BLaER1 treated with 17β-estradiol and CSF1 and Interleukin-3, amounts not matched to agents 10 nM and 100 nM (cell line): Measurements from ENCODE around the gene RGS2.
A peak's percentile ranks its signal among the peaks of the same experiment; 100 is the strongest.

ENCODE experiments used
- H3K27ac ChIP-seq, 11 experiments: shearing (Covaris generic); formaldehyde crosslinking; 2 replicates each; pipeline ENCODE4 v1.8.1; 2022
- H3K27me3 ChIP-seq, 11 experiments: shearing (Covaris generic); formaldehyde crosslinking; 2 replicates each; pipeline ENCODE4 v1.8.1; 2022
- H3K36me3 ChIP-seq, 11 experiments: shearing (Covaris generic); formaldehyde crosslinking; 2 replicates each; pipeline ENCODE4 v1.8.1; 2022
- H3K4me1 ChIP-seq, 10 experiments: shearing (Covaris generic); formaldehyde crosslinking; 2 replicates each; pipeline ENCODE4 v1.8.1; 2022
- H3K4me2 ChIP-seq, 11 experiments: shearing (Covaris generic); formaldehyde crosslinking; 2 replicates each; pipeline ENCODE4 v1.8.1; 2022
- H3K4me3 ChIP-seq, 10 experiments: shearing (Covaris generic); formaldehyde crosslinking; 2 replicates each; pipeline ENCODE4 v1.8.1; 2022
- H3K9ac ChIP-seq, 11 experiments: shearing (Covaris generic); formaldehyde crosslinking; 2 replicates each; pipeline ENCODE4 v1.8.1; 2022
- H3K9me3 ChIP-seq, 11 experiments: shearing (Covaris generic); formaldehyde crosslinking; replicated peaks in 1 of 11; 2 replicates each; pipeline ENCODE4 v1.8.1; 2022
- H4K20me1 ChIP-seq, 11 experiments: shearing (Covaris generic); formaldehyde crosslinking; 2 replicates each; pipeline ENCODE4 v1.8.1; 2022
- Cebpa-rat ChIP-seq, 11 experiments: shearing (Covaris generic); IDR thresholded peaks; 2 replicates each; pipeline ENCODE4 v1.8.1; 2022

Gene RGS2

DNA sequence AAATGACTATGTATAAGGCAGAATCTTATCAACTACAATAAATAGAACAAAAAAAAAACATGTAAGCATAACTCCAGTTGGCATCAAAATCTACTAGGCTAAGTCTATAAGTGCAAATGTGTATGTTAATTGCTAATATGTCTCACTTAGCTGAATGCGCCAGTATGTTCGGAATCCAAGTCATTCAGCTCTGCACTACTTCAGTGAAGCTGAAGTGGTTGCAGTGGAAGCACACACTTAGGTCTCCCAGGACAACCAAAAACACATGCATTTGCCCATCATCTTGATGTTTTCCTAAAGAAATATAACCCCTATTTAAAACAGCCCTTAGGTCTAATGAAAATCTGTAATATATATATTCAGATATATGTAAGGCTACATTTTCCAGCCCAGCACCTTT is 41.0 kb upstream of the RGS2 start:
- Histone ChIP-seq H3K27ac (no peak overlapping the region), H3K4me1 (peaks cover 0 to 26% (median 0%) of the 10 kb centered on the region in 10 experiments; a peak in 4 of 20 replicates), H3K27me3 (no peaks in the 10 kb centered on the region), H3K36me3 (no peaks in the 10 kb centered on the region), H4K20me1 (no peaks in the 10 kb centered on the region), H3K9me3 (no peaks in the 10 kb centered on the region), H3K9ac (no peak overlapping the region), H3K4me2 (no peak overlapping the region), H3K4me3 (no peak overlapping the region)
- no peak for TF ChIP-seq Cebpa-rat (IDR thresholded peaks at IDR 0.05)

DNA sequence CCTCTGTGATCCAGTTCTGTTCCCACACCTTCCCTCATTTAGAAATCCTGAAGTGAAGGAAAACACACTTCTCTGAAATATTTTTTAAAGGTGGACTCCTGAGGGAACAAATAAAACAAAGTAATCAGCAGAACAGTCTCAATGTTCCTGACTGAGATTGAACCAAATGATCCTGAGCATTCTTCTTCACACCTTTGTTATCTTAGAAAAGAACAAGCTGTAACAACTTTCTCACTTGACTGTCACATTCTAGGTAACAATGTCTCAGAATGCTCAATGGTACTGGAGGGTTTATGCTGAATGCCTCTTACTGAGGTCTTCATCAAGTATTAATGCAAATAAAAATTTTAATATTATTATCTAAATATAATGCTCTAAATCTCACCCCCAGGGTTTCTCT is 40.4 kb upstream of the RGS2 start:
- Histone ChIP-seq H3K4me1 (peaks cover 0 to 19% (median 0%) of the 10 kb centered on the region in 10 experiments; a peak in 4 of 20 replicates), H3K27me3 (no peaks in the 10 kb centered on the region), H3K9ac (no peak overlapping the region), H3K4me2 (no peak overlapping the region), H4K20me1 (no peaks in the 10 kb centered on the region), H3K27ac (no peak overlapping the region), H3K9me3 (no peaks in the 10 kb centered on the region), H3K36me3 (no peaks in the 10 kb centered on the region), H3K4me3 (no peak overlapping the region)
- TF ChIP-seq Cebpa-rat (IDR thresholded peaks at IDR 0.05): no peak

DNA sequence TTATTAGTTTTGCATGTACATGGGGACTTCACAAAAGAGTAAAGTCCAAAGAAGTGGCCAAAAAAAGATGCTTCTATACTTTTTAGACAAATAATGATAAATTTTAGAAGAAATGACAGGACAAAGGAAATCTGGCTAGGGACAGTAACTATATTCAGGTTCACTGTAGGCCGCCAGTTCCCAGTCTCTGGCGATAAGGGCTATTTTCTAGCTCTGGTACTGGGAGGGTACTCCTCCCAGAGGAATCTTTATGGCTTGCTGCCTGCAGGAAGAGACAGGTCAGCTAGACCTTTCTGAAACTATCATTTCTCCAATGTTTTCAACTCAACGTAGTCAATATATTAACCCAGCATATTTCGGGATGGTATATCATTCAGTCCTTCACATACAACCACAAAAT is 37.5 kb upstream of the RGS2 start:
- TF ChIP-seq Cebpa-rat (IDR thresholded peaks at IDR 0.05): no peak
- Histone ChIP-seq H3K27me3 (no peaks in the 10 kb centered on the region), H3K27ac (no peak overlapping the region), H3K9ac (no peak overlapping the region), H3K4me3 (no peak overlapping the region), H3K4me2 (no peak overlapping the region), H3K9me3 (no peaks in the 10 kb centered on the region), H3K4me1 (0 out of 20 replicates have a peak, but pooled peaks cover 0 to 1% (median 0%) of the 10 kb centered on the region in 10 experiments), H3K36me3 (no peaks in the 10 kb centered on the region), H4K20me1 (no peaks in the 10 kb centered on the region)

DNA sequence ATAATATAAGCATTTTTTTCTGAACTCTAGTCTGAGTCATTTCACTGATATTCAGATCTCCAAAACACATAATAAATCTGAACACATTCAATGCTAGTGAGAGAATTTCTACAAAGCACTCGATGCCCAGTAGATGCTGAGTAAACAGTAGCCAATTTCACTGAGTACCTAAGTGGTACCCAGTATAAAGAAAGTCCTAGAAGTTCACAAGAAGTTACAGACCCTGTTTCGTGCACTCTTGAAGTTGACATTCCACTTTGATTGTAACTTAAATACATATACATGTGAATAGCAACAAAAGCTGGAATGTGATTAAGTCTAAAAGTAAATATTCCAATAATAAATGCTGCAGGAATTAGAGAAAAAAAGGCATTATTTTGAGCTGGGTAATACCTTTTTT is 33.2 kb upstream of the RGS2 start:
- no peak overlapping the region for H3K4me3 ChIP-seq
- TF ChIP-seq Cebpa-rat (IDR thresholded peaks at IDR 0.05): no peak
- no peaks in the 10 kb centered on the region for H3K36me3 ChIP-seq
- no peak overlapping the region for H3K9ac ChIP-seq
- H3K27ac ChIP-seq: no peak overlapping the region
- H4K20me1 ChIP-seq: no peaks in the 10 kb centered on the region
- H3K27me3 ChIP-seq: no peaks in the 10 kb centered on the region
- no peaks in the 10 kb centered on the region for H3K4me1 ChIP-seq
- H3K4me2 ChIP-seq: no peak overlapping the region
- peaks cover 0 to 5% (median 0%) of the 10 kb centered on the region in 11 experiments; a peak in 2 of 22 replicates for H3K9me3 ChIP-seq

DNA sequence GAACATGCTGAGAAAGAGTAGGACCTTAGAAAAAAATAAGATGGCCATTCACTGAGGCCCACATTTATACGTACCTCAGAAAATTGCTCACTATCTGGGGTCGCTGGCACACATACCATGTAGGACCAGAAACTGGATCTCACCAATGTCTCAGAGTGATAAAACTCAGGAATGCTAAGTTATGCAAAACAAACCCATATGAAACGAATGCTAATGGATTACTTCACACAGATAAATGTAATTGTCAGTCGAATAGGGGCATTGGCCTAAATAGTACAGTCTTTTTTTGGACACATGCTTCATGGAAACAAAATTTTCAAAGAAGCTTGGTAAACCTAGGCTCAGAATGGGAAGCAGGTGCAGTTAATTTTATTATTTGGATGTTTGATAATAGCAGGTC is 32.6 kb upstream of the RGS2 start:
- H4K20me1 ChIP-seq: no peaks in the 10 kb centered on the region
- TF ChIP-seq Cebpa-rat (IDR thresholded peaks at IDR 0.05): no peak

DNA sequence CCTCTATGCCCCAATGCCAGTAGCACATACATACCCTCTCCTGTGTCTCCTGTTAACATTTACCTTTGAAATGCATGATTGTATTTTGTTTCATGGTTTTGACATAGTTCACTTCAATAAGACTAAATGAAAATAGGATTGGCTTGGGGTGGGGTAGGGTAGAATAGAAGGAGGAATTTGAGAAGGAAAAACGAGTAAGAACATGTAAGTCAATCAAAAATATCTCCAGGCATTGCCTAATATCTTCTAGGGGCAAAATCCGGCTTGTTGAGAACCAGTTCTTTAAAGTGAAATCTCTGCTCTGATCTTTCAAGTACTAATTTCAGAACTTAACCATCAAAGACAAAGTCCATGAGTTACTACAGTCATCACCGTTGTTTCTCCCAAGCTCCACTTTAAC is 31.8 kb upstream of the RGS2 start:
- Histone ChIP-seq H3K27ac (no peak overlapping the region), H3K9me3 (peaks cover 0 to 5% (median 0%) of the 10 kb centered on the region in 11 experiments; a peak in 2 of 22 replicates), H4K20me1 (no peaks in the 10 kb centered on the region), H3K4me2 (no peak overlapping the region), H3K4me3 (no peak overlapping the region), H3K4me1 (no peaks in the 10 kb centered on the region), H3K27me3 (no peaks in the 10 kb centered on the region), H3K36me3 (no peaks in the 10 kb centered on the region), H3K9ac (no peak overlapping the region)
- no peak for TF ChIP-seq Cebpa-rat (IDR thresholded peaks at IDR 0.05)

More for the DNA sequence above, 32.6 kb upstream of the RGS2 start:
- Histone ChIP-seq H3K27ac (no peak overlapping the region), H3K9me3 (peaks cover 0 to 5% (median 0%) of the 10 kb centered on the region in 11 experiments; a peak in 2 of 22 replicates), H3K4me2 (no peak overlapping the region), H3K27me3 (no peaks in the 10 kb centered on the region), H3K36me3 (no peaks in the 10 kb centered on the region), H3K4me1 (no peaks in the 10 kb centered on the region), H3K9ac (no peak overlapping the region), H3K4me3 (no peak overlapping the region)

DNA sequence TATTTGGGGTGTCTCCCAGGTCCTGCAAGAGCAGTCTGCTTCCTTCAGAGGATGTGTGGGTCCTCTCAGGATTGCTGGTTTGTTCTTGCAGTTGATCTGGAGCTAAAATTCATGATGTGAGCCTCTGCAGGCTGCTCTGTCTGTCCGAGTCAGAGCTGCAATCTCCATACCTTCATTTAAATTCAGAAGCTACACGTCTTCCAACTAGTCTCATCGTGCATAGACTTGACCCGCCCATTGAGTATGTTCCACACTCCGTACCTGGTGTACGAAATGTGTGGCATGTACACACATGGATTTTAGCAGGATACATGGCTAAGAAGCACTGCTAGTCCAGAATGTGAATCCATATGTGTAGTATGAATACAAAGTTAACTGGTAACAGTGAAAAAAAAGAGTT is 25.0 kb upstream of the RGS2 start:
- peaks cover 0 to 5% (median 0%) of the 10 kb centered on the region in 11 experiments; a peak in 2 of 22 replicates for H3K9me3 ChIP-seq
- no peak overlapping the region for H3K27ac ChIP-seq
- TF ChIP-seq Cebpa-rat (IDR thresholded peaks at IDR 0.05): no peak

DNA sequence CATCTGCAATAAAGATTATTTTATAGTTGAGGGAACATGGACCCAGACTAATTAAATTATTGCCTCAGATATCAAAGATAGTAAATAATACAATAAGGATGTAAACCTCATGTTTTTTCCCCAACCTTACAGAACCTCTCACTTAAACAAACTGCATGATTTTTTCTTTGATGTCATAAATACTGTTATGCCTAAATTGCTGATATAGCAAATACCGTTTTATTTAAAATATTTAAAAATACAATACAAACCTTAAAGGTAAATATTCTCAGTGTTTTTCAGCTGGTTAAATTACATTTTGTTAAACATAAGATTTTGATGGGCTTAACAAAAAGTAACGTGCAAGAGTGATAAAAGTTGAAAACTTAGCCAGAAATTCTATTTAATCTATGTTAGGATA is 24.4 kb upstream of the RGS2 start:
- Histone ChIP-seq H3K4me3 (no peak overlapping the region), H3K27ac (no peak overlapping the region), H3K4me2 (no peak overlapping the region), H3K36me3 (no peaks in the 10 kb centered on the region), H3K4me1 (peaks cover 0 to 8% (median 3%) of the 10 kb centered on the region in 10 experiments; a peak in 8 of 20 replicates), H3K9me3 (peaks cover 0 to 5% (median 0%) of the 10 kb centered on the region in 11 experiments; a peak in 2 of 22 replicates), H4K20me1 (no peaks in the 10 kb centered on the region), H3K9ac (no peak overlapping the region), H3K27me3 (no peaks in the 10 kb centered on the region)
- TF ChIP-seq Cebpa-rat (IDR thresholded peaks at IDR 0.05): no peak

More for the DNA sequence above, 25.0 kb upstream of the RGS2 start:
- Histone ChIP-seq H3K27me3 (no peaks in the 10 kb centered on the region), H3K36me3 (no peaks in the 10 kb centered on the region), H4K20me1 (no peaks in the 10 kb centered on the region), H3K4me3 (no peak overlapping the region), H3K4me1 (peaks cover 0 to 8% (median 3%) of the 10 kb centered on the region in 10 experiments; a peak in 8 of 20 replicates), H3K9ac (no peak overlapping the region), H3K4me2 (no peak overlapping the region)

DNA sequence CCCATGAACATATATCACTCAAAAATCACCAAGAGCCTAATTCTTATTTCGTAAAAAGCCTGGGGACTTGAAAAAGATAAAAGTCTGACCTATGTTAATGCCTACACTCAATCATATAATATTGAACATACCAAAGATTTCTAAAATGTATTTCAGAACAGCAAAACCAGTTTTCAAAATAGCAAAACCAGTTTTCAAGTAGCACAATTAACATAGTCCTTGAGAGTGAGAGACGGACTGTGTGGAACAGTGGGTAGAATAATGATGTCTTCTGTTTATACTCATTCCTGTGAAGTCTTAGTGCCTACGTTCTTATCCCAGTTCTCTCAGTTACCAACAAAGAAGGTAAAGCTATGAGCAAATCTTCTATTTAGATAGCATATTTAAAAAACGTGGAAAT is 22.3 kb upstream of the RGS2 start:
- Histone ChIP-seq H3K9ac (no peak overlapping the region), H3K27me3 (no peaks in the 10 kb centered on the region), H3K9me3 (no peaks in the 10 kb centered on the region), H3K4me3 (no peak overlapping the region), H3K4me2 (no peak overlapping the region), H3K36me3 (no peaks in the 10 kb centered on the region), H4K20me1 (no peaks in the 10 kb centered on the region), H3K4me1 (peaks cover 0 to 8% (median 3%) of the 10 kb centered on the region in 10 experiments; a peak in 8 of 20 replicates), H3K27ac (no peak overlapping the region)
- TF ChIP-seq Cebpa-rat (IDR thresholded peaks at IDR 0.05): no peak

DNA sequence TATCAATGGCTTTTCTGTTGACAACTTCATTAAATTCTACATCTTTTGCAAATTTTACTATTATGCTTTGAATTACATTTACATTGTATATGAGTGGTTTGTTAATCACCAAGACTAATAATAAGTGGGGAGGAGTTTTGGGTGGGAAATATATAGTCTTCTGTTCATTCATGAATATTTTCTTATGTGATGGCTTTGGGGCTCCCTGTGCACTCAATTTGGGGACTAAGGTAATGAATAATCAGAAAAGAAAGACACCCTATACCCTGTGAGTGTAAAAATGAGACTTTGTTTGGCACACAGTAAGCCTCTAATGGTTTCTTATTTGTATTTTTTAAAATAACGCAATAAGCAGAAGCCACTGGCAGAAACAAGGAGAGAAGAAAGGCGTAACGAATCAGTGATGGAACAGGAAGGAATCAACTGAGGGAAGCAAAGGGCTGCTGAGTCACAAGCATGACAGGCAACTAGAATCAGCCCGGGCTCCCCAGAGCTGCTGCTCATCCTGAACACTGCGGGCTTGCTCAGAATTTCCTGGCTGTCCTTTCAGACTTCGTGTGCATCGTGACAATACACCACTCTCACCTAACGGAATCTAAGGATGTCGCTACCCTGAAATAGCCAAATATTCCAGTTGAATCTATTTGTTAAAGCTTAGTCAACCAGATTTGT is 20.8 kb upstream of the RGS2 start:
- Histone ChIP-seq H3K27me3 (no peaks in the 10 kb centered on the region), H3K9me3 (no peaks in the 10 kb centered on the region), H3K4me3 (no peak overlapping the region), H3K9ac (no peak overlapping the region), H3K4me2 (peak overlapping the region in 5 of 11 experiments; percentile 4 to 33 (median 11); a peak in 4 of 22 replicates), H3K4me1 (peaks cover 0 to 8% (median 3%) of the 10 kb centered on the region in 10 experiments; a peak in 8 of 20 replicates), H3K36me3 (no peaks in the 10 kb centered on the region), H3K27ac (no peak overlapping the region), H4K20me1 (no peaks in the 10 kb centered on the region)
- no peak for TF ChIP-seq Cebpa-rat (IDR thresholded peaks at IDR 0.05)
